Adipose tissue (tissue), 3 donors: ENCODE measurements around the gene KIAA0586. TPM values are rescaled to one million over a fixed set of nuclear protein-coding genes. Genes with fewer than 3 reads are reported as not detected.
"Not testable (repeated sequence)": the region's sequence is repeated elsewhere in the genome, so short reads cannot be mapped to it uniquely, and the experiment has no call there.

Experiments
- H3K27ac ChIP-seq: one replicate; pipeline ENCODE4 v1.5.1; 2013; ENCODE audit warnings: low read depth, low read length
- WGBS, 3 donors: extraction: QIAGEN DNeasy Blood & Tissue Kit; methylation state at CpG; one replicate each; pipeline ENCODE4 v1.1.7; 2013; 5-methylcytosine and 5-hydroxymethylcytosine counted together
- polyA plus RNA-seq, 3 donors: library from polyadenylated mRNA; stranded (reverse); fragments of 200-250 nt; gene quantifications; one replicate each; pipeline ENCODE4 v1.2.3, GENCODE V29; 2013
- donor health status: healthy with polysubstance abuse.
- donor health status: Bipolar disorder and iron deficiency.
- donor health status: healthy.

The KIAA0586 gene
- polyA plus RNA-seq, 3 donors = 2.0 to 4.9 (median 2.6) TPM

DNA sequence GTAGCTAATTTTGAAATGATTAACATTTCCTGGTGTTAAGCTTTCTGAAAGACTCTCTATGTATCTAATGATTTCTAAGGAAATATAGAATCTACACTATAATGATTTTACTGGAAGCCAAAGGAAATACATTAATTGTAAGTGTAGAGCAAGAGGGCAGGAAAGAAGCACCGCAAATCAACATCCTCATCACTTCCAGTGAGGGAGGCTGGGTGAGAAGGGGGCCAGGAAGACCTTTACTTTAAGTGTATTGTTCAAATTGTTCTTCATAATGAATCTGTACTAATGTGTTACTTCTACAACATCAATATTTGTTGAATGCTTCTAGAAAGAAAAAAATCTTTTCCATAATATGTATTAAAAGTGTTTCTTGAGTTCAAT, 144.9 kb downstream of the KIAA0586 start:
- WGBS, 3 donors = 83 to 86% (median 83%) methylated on average over 1 of the region's 1 CpG
- H3K27ac ChIP-seq = no peak overlapping the region

DNA sequence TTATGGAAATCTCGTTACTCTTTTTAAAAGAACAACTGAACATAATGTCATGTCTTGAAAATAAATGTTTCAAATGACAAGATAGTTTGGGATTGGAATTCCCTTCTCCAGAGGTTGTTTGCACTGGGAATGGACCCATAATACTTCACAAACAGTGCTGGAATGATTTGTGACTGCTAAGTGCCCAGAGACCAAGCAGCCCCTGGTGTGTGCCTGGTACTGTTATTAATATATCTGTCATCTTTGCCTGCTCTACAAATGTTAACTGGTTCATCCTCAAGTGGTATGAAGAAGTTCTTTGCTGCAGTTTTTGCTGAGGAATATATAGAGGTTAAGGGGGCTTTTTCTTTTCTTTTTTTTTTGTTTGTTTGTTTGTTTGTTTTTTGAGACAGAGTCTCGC, 145.3 kb downstream of the KIAA0586 start:
- WGBS, 3 donors = 87 to 96% (median 89%) methylated on average over 2 of the region's 2 CpGs

DNA sequence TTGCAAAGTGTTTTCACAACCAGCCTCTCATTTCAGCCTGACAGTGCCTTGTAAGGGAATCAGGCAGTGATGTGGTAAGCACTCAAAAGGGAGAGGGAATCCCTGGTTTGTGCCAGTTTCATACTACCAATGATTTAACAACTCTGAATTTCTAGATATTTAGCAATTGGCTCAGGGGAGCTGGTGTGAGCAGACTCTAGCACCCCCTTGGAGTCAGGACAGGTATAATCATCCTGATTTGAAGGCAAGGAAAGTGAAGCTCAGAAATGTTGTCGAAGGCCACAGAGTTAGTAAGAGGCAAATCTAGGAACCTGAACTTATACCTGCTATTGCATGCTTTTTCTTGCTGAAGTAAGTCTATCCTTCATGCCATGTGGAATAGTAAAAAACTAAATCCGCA, 147.1 kb downstream of the KIAA0586 start:
- H3K27ac ChIP-seq = no peak overlapping the region
- WGBS, 3 donors = 90 to 94% (median 93%) methylated on average over 2 of the region's 2 CpGs

More for the DNA sequence above, 145.3 kb downstream of the KIAA0586 start:
- no peak overlapping the region for H3K27ac ChIP-seq

DNA sequence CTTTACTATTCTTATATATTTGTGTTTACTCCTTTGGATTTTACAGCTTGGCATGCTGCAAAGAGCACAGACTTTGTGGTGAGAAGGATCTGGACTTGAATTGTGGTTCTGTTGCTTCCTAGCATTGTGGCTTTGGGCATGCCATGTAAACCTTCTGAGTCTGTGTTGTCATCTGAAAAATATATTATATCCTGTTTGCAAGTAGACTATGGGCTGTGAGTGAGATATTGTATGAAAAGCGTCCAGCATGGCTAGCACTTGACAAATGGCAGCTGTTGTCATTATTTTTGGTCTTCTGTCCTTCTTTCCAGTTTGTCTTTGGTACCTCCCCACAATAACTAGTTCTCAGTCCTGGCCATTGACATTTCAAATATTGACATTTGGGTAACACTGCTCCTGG, 148.4 kb downstream of the KIAA0586 start:
- H3K27ac ChIP-seq = no peak overlapping the region
- 33 to 39% (median 35%) methylated on average over 1 of the region's 1 CpG for WGBS, 3 donors

DNA sequence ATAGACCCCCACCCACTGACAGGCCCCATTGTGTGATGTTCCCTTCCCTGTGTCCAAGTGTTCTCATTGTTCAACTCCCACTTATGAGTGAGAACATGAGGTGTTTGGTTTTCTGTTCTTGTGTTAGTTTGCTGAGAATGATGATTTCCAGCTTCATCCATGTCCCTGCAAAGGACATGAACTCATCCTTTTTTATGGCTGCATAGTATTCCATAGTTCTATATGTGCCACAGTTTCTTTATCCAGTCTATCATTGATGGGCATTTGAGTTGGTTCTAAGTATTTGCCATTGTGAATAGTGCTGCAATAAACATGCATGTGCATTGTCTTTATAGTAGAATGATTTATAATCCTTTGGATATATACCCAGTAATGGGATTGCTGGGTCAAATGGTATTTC, 152.5 kb downstream of the KIAA0586 start:
- not testable (repeated sequence) for H3K27ac ChIP-seq

DNA sequence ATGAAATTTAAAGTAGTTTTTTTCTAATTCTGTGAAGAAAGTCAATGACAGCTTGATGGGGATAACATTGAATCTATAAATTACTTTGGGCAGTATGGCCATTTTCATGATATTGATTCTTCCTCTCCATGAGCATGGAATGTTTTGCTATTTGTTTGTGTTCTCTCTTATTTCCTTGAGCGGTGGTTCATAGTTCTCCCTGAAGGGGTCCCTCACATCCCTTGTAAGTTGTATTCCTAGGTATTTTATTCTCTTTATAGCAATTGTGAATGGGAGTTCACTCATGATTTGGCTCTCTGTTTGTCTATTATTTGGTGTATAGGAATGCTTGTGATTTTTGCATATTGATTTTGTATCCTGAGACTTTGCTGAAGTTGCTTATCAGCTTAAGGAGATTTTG, 153.9 kb downstream of the KIAA0586 start:
- 94 to 100% (median 96%) methylated on average over 1 of the region's 1 CpG for WGBS, 3 donors

DNA sequence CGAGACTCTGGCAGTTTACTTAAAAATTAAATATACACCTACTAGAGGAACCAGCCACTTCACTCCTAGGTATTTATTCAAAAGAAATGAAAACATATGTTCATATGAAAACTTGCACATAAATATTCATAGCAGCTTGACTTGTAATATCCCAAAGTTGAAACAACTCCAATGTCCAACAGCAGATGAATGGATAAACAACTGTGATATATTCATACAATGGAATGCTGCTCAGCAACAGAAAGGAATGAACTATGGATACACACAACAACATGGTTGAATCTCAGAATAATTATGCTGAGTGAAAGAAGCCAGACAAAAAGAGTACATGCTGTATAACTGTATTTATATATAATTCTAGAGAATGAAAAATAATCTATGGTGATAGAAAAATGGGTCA, 156.9 kb downstream of the KIAA0586 start:
- 56 to 80% (median 74%) methylated on average over 1 of the region's 1 CpG for WGBS, 3 donors
- no peak overlapping the region for H3K27ac ChIP-seq

More for the DNA sequence above, 153.9 kb downstream of the KIAA0586 start:
- H3K27ac ChIP-seq = not testable (repeated sequence)

DNA sequence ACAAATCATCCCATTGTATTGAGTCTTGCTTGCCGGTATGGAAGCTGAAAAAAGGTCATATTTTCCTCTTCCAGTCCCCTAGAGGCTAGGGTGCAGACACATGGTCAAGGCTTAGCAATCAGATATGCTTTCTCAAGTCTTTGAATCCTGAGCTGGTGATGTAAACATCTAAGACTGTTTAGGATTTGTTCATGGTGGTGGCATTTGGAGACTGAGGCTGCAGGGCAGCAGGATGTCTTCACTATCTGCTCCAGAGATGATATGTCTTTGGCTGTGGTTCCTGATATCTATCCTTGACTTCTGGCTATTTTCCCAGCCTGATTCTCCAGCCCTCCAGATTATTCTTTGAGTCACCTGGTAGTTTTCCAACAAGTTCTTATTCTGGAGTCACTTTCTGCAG, 159.8 kb downstream of the KIAA0586 start:
- no peak overlapping the region for H3K27ac ChIP-seq
- 35 to 61% (median 45%) methylated on average over 1 of the region's 1 CpG for WGBS, 3 donors

DNA sequence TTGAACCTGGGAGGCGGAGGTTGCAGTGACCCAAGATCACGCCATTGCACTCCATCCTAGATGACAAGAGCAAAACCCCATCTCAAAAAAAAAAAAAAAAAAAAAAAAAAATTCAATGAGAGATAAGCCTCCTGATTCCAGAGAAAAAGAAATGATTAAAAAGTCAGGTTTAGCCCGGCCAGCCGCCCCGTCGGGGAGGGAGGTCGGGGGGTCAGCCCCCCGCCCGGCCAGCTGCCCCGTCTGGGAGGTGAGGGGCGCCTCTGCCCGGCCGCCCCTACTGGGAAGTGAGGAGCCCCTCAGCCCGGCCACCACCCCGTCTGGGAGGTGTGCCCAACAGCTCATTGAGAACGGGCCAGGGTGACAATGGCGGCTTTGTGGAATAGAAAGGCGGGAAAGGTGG, 160.8 kb downstream of the KIAA0586 start:
- H3K27ac ChIP-seq = not testable (repeated sequence)
- WGBS, 3 donors = 84 to 96% (median 90%) methylated on average over 17 to 18 of the region's 18 CpGs

DNA sequence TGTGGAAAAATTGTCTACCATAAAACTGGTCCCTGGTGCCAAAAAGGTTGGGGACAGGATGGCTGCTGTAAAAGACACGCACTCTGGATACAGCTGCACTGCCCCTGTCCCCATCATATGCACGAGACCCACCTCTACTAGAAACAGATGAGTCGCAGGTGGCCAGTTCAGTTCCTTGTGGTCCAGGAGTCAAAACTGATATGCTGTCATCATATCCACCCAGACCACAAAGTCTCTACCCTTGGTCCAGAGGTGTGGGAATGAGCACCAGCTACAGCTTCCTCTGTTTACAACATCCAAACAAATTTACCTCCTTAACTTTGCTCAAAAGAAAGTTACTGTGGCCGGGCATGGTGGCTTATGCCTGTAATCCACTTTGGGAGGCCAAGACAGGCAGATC, 166.5 kb downstream of the KIAA0586 start:
- WGBS, 3 donors = 87 to 92% (median 88%) methylated on average over 4 of the region's 4 CpGs
- H3K27ac ChIP-seq = no peak overlapping the region

DNA sequence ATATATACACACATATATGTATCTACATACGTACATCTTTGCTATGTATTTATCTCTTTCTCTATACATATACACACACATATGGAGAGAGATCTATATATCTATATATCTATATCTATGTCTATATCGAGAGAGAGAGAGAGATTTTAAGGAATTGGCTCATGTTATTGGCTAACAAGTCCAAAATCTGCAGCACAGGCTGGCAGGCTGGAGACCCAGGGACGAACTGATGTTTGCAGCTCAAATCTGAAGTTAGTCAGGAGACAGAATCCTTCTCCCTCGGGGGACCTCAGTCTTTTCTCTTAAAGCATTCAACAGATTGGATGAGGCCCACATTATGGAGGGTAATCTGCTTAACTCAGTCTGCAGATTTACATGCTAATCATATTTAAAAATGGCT, 169.5 kb downstream of the KIAA0586 start:
- WGBS, 3 donors = 80 to 86% (median 85%) methylated on average over 4 of the region's 4 CpGs
- H3K27ac ChIP-seq = no peak overlapping the region

DNA sequence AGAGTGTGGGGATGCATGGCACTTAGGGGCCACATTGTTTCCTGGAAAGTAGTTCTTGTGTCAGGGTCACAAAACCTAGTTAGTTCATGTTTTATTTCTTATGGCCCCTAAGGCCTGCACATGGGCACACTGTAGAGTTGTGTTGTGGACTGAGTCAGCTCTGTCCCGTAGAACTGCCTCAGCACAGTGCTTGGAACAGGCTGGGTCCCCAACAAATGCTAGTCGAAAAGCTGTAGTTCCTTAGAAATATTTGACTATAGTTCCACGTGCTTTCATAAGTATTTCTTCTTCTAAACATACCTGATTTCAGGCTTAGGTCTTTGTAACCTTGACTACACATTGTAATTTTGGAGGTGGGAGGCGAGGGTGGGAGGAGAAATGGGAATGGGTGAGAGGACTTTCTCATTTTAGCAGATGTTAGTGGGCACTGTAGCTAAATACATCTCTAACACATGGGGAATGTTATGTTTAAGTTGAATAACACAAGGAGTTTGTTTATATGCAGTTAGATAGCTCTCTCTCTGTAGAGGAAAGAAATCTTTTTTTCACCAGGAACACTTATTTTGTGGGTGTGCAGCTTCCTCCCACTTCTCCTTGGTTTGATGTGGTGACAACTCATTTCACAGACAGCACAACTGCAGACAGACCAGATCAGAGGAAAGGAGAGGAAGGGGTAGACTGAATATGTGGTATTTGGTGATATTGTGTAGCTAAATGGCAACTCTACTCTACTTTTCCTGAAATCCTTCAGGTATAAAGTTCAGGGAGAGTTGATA, 170.7 kb downstream of the KIAA0586 start:
- 71 to 80% (median 79%) methylated on average over 4 of the region's 4 CpGs for WGBS, 3 donors
- H3K27ac ChIP-seq = no peak overlapping the region

DNA sequence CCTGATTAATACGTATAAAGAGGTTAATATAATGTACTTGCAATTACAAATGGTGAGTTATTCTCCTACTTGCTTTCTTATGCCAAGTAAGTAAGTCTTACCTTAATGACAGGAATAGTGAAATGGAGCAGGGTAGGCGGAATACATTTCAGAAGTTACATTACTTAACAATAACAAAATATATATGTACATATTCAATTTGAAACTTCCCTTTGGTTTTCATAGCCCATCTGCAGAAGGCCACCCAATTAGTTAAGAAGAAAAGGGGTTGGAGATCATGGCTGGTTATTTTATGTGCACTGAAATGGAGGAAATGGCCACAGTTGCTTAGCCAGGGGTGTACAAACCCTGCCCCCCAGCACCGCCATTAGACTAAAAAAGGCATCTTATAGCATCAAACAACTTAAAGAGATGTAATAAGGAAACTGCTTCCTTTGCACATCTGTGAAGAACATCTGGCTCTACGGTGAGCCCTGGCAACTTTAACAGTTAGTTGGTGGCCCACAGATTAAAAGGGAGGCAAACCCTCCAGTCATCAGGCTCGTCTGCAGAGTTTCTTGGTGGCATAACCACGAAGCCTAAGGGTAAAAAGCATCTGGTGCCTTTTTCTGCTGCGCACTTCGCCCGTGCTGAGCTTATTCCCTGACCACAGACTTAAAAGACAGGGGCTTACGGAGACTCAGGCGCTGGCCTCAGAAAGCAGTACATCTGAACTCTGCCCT, 171.4 kb downstream of the KIAA0586 start:
- no peak overlapping the region for H3K27ac ChIP-seq
- WGBS, 3 donors = 76 to 86% (median 83%) methylated on average over 11 of the region's 11 CpGs

DNA sequence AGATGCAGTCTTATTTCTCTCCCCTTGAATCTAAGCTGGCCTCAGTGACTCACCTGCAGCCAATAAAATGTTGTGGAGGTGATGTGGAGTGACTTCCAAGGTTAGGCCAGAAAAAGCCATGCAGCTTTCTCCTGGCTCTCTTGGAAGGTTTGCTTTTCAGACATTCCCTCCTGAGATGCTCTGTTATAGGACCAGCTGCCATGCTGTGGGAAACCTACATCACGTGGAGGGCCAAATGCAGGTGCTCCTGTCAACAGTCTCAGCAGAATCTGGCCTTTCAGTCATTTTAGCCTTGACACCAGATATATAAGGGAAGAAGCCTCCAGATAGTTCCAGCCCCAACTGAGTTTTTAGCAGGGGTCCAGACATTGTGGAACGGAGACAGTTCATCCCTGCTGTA, 172.2 kb downstream of the KIAA0586 start:
- no peak overlapping the region for H3K27ac ChIP-seq
- WGBS, 3 donors = 78 to 91% (median 89%) methylated on average over 2 of the region's 2 CpGs

Other genes starting within 250 kb of the KIAA0586 start
- 10 to 100 TPM; 30.4 to 98.2 (median 53.9) TPM for gene ACTR10, start 227.6 kb upstream of the KIAA0586 start, polyA plus RNA-seq
- gene PSMA3, start 182.9 kb upstream of the KIAA0586 start, polyA plus RNA-seq = 100 to 1,000 TPM in 2 of 3 donors, 10 to 100 TPM in 1; 59.9 to 123 (median 119) TPM
- gene ARID4A, start 129.2 kb upstream of the KIAA0586 start, polyA plus RNA-seq = 10 to 100 TPM in 1 of 3 donors, 1 to 10 TPM in 2; 4.0 to 10.2 (median 6.8) TPM
- not detected for gene TOMM20L, start 31.8 kb upstream of the KIAA0586 start, polyA plus RNA-seq
- gene TIMM9, start 188 bp upstream of the KIAA0586 start, polyA plus RNA-seq = 10 to 100 TPM; 39.0 to 61.4 (median 54.9) TPM
- gene DACT1, start 210.2 kb downstream of the KIAA0586 start, polyA plus RNA-seq = 1 to 10 TPM in 2 of 3 donors, under 1 TPM in 1; 0.62 to 7.4 (median 5.3) TPM